Cerebellar cortex (tissue), 1 donor: ENCODE data around the gene NSRP1.
"Not testable (repeated sequence)": the region's sequence is repeated elsewhere in the genome, so short reads cannot be mapped to it uniquely, and the experiment has no call there.

Experiments used
- DNase-seq: peaks from one replicate; pipeline ENCODE4 v3.0.0-alpha.2; 2015; ENCODE audit warnings: low spot score

The NSRP1 gene

DNA sequence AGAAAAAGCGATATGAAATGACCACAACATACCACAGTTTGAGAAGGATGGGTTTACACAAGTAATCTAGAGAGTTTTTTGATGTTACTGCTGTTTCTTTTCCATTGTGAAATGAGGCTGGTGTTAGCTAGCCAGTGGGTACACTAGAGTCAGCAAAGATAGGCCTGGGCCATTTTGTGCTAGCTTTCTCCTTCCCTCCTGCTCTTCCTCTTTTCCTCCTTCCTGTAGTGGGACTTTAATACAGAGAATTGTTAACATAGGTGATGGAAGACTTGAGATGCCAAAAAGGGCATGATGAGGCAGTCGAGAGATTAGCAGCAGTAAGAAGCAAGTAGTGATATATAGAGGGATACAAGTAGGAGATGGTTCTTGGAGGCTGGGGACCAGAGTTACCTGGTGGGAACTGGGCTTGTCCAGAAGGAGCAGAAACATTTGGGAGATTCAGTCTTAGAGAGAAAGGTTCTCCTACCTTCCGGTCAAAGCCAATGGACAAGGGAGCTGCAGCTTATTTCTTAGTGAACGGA, 7.7 kb downstream of the NSRP1 start:
- no peak for DNase-seq

GRCh38 chr17:30130121-30130520, 13.5 kb downstream of the NSRP1 start:
- DNase-seq = no peak

- no peak for DNase-seq
Measured at GRCh38 chr17:30132615-30133014, 16.0 kb downstream of the NSRP1 start.

DNA sequence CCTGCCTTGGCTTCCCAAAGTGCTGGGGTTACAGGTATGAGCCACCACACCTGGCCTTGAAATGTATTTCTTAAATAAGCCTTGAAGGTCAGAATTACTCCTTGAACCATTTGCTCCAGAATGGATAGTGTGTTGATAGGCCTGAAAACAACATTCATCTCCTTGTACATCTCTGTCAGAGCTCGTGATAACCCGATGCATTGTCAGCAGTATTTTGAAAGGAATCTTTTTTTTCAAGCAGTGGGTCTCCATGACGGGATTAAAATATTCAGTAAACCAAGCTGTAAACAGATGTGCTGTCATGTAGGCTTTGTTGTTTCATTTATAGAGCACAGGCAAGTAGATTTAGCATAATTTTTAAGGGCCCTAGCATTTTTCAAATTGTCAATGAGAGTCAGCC, 16.6 kb downstream of the NSRP1 start:
- DNase-seq = no peak

GRCh38 chr17:30134551-30134950, 17.9 kb downstream of the NSRP1 start:
- DNase-seq = no peak

DNA sequence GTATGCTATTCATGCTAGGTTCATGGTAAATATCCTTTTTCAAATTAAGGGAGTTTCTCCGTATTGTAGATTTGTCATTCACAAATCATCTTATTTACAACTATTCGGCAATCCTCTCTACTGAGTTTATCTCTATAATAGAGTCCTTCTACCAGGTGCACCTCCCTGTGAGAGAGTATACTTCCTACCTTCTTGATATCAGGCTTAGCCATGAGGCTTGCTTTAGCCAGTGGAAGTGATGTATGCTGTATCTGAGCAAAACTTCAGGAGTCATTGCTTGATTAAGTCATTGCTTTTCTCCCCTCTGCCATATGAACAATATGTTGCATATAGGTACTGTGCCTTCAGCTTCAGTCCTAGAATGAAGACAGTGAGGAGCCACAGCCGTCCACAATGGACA, 20.5 kb downstream of the NSRP1 start:
- no peak for DNase-seq

- DNase-seq = not testable (repeated sequence)
Measured at GRCh38 chr17:30147860-30148259, 31.2 kb downstream of the NSRP1 start.

DNA sequence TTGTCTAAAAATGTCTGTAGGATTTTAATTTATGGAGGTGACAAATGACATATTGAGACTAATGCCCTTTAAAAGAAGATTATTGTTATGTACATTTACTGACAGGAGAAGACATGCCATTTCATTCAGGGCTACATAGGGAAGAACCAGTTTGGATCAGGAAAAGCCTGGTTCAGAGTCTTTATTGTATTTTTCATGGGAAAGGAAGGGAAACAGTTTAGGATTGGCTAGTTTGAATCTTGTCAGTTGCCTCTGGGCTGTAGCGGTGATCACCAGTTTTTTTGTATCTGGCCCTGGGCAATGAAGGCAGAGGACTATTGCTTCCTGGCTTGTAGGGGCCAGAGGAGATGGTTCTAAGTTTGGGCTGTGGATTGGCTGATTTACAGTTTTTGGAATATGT, 31.8 kb downstream of the NSRP1 start:
- no peak for DNase-seq

GRCh38 chr17:30151471-30151870, 34.9 kb downstream of the NSRP1 start:
- DNase-seq = no peak

DNA sequence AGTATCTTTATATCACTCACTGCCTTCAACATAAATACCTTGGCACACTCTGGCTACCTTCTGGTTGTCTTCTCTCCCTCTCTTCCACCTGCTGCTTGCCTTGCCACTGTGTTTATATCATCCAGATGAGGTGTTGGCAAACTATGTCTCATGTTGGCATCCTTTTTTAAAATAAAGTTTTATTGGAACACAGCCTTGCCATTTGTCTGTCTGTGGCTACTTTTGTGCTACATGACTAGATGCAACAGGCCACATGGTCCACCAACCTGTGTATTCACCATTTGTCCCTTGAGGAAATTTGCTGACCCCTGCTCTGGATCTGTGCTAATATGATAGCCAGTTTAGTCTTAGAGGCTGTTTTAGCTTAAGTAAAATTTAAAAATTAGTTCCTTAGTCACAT, 36.8 kb downstream of the NSRP1 start:
- no peak for DNase-seq

DNA sequence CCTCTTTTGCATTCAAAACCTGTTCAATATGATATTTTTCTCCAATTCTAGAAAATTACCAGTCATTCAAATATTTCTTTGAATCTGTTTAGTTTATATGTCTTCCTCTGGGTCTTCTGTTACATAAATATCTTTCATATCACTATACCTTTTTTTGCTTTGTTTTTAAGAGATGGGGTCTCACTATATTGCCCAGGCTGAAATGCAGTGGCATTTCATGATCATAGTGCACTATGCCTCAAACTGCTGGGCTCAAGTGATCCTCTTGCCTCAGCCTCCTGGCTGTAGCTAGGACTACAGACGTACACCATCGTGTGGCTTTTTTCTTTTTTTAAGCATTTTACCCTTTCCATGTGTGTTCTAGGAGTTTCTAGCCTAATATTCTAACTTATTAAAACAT, 38.8 kb downstream of the NSRP1 start:
- DNase-seq = no peak

GRCh38 chr17:30158896-30159625, 42.4 kb downstream of the NSRP1 start:
- no peak for DNase-seq

DNA sequence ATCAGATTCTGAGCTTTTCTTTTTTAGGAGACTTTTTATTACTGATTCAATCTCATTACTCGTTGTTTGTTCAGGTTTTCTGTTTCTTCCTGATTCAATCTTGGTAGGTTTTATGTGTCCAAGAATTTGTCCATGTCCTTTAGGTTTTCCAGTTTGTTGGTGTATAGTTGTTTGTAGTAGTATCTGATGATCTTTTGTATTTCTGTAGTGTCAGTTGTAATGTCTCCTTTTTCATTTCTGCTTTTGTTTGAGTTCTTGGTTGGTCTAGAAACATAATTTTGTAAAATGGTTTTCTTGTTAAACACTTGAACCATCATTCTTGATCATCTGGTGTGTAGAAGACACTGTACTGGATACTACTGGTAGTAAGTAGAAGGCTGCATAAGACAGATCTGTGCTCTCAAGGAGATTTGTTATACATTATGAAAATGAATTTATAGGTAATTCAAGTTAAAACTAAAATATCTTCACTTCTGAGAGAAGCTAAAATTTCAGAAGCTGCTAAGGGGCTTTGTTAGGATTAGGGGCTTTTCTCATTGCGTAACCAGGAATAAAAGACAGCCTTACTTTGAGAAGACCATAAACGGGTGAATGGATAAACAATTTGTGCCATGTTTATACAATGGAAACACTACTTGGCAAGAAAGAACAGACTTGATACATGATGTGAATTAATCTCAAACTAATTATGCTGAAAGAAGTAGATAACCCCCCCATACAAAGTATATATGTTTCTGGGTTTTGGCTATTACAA, 44.0 kb downstream of the NSRP1 start:
- no peak for DNase-seq

DNA sequence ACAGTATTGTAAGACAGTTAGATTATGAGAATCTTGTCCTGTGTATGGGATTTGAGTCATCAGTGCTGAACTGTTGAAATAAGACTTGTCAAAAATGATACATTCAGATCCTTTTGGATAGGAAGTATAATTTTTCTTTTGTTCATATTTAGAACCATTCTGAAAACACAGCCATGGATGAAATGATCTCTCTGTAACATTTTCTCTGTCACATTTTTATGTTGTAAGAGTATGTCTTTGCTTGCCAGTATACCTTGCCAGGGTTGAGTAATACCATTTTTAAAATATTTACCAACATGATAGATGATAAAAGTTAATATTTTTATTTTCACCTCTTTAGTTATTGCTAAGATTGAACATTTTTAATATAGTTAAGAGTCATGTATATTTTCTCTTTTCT, 45.0 kb downstream of the NSRP1 start:
- no peak for DNase-seq

- DNase-seq = no peak
Measured at GRCh38 chr17:30164531-30164930, 47.9 kb downstream of the NSRP1 start.

DNA sequence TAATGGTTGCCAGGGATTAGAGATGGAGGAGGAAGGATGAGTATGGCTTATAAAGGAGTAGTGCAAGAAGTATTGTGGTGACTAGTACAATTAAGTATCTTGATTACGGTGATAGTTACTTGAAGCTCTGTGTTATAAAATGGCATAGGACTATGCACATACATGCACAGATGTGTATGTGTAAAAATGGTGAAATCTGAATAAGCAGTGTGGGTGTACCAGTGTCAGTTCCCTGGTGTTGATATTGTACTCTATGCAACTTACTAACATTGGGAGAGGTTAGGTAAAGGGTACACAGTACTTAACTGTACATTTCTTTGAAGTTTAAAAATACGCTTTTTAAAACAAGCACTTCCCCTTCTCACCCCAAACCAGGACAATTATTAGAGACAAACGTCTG, 48.5 kb downstream of the NSRP1 start:
- DNase-seq = no peak

- no peak for DNase-seq
Measured at GRCh38 chr17:30165960-30166359, 49.3 kb downstream of the NSRP1 start.

- DNase-seq = no peak
Measured at GRCh38 chr17:30170415-30170987, 53.9 kb downstream of the NSRP1 start.

GRCh38 chr17:30172560-30172959, 55.9 kb downstream of the NSRP1 start:
- DNase-seq = no peak

GRCh38 chr17:30173649-30174048, 57.0 kb downstream of the NSRP1 start:
- DNase-seq = no peak

DNA sequence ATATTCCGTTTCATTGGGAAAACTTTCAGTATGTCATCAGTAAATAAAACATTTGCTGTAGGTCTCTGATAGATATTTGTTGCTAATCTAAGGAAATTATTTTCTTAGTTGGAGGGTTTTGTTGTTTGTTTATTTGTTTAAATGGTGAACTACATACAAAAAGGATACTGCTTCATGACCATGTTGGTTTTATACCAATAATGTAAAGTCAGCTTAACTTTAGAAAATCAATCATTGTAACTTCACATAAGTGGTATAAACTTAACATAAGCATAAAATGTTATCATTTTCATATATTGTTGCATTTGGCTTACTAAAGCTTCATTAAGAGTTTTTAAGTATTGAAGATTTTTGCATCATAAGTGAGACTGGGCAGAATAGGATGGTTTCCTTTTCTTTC, 57.9 kb downstream of the NSRP1 start:
- no peak for DNase-seq

DNA sequence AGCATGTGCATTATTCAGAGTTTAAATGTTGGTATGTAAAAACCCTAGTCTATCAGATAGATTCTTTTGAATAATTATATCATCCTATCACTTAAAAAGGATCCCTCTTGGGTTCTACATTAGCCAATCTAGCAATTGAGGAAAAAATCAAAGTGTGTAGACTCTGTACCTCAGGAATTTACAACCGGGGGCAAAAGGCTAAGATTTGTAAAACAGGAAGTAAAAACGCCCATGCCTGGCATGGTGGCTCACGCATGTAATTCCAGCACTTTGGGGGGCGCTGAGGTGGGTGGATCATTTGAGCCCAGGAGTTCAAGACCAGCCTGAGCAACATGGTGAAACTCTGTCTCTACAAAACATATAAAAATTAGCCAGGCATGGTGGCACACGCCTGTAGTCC, 60.2 kb downstream of the NSRP1 start:
- no peak for DNase-seq

- DNase-seq = no peak
Measured at GRCh38 chr17:30186761-30187160, 70.1 kb downstream of the NSRP1 start.
